ENCODE results near the gene VEGFB. TPM values are rescaled to one million over a fixed set of nuclear protein-coding genes. Genes with fewer than 3 reads are reported as not detected.

VEGFB gene
- total RNA-seq, 1 donor from 2014 or later, result 305 TPM

GRCh38 chr11:64255135-64256128 lies 21.0 kb downstream of the VEGFB start:
- ATAC-seq, result no peak
- intact Hi-C loops (cut with micrococcal nuclease), result no loop called here
- no peak for DNase-seq

GRCh38 chr11:64256300-64256699 lies 21.9 kb downstream of the VEGFB start:
- ATAC-seq (no peak), DNase-seq (no peak)
- intact Hi-C loops (cut with micrococcal nuclease), result no loop called here

- ATAC-seq (no peak), DNase-seq (no peak)
- intact Hi-C loops (cut with micrococcal nuclease), result no loop called here
These were observed 24.0 kb downstream of the VEGFB start for GRCh38 chr11:64258356-64258755.

GRCh38 chr11:64258946-64259532 lies 24.7 kb downstream of the VEGFB start:
- DNase-seq (no peak), ATAC-seq (no peak)
- intact Hi-C loops (cut with micrococcal nuclease), result no loop called here

- DNase-seq (no peak), ATAC-seq (no peak)
- intact Hi-C loops (cut with micrococcal nuclease), result no loop called here
These were observed 25.2 kb downstream of the VEGFB start for GRCh38 chr11:64259533-64260067.

- ATAC-seq (no peak), DNase-seq (no peak)
- intact Hi-C loops (cut with micrococcal nuclease), result no loop called here
These were observed 25.8 kb downstream of the VEGFB start for GRCh38 chr11:64260147-64260708.

GRCh38 chr11:64261556-64262080 lies 27.2 kb downstream of the VEGFB start:
- DNase-seq (no peak), ATAC-seq (no peak)
- intact Hi-C loops (cut with micrococcal nuclease), result no loop called here

GRCh38 chr11:64262271-64263002 lies 28.1 kb downstream of the VEGFB start:
- intact Hi-C loops (cut with micrococcal nuclease), result no loop called here
- no peak for DNase-seq
- ATAC-seq, result no peak

- DNase-seq (no peak), ATAC-seq (no peak)
- intact Hi-C loops (cut with micrococcal nuclease), result no loop called here
These were observed 28.9 kb downstream of the VEGFB start for GRCh38 chr11:64263021-64263946.

GRCh38 chr11:64263947-64264317 lies 29.5 kb downstream of the VEGFB start:
- intact Hi-C loops (cut with micrococcal nuclease), result no loop called here
- DNase-seq, result no peak
- no peak for ATAC-seq

- no peak for ATAC-seq
- DNase-seq, result no peak
- intact Hi-C loops (cut with micrococcal nuclease), result no loop called here
These were observed 30.0 kb downstream of the VEGFB start for GRCh38 chr11:64264371-64264852.

GRCh38 chr11:64265176-64266160 lies 31.1 kb downstream of the VEGFB start:
- intact Hi-C loops (cut with micrococcal nuclease), result no loop called here
- no peak for ATAC-seq
- no peak for DNase-seq

GRCh38 chr11:64266339-64266738 lies 32.0 kb downstream of the VEGFB start:
- no peak for ATAC-seq
- intact Hi-C loops (cut with micrococcal nuclease), result no loop called here
- DNase-seq, result no peak

- ATAC-seq (no peak), DNase-seq (no peak)
- intact Hi-C loops (cut with micrococcal nuclease), result no loop called here
These were observed 33.0 kb downstream of the VEGFB start for GRCh38 chr11:64267207-64267945.

- intact Hi-C loops (cut with micrococcal nuclease), result no loop called here
- DNase-seq (peak; percentile 76), ATAC-seq (peak; percentile 0)
These were observed 33.9 kb downstream of the VEGFB start for GRCh38 chr11:64268025-64268892.
